NCI-H1092 (cell line): ENCODE data around the gene NYAP2.
A peak's percentile ranks its signal among the peaks of the same experiment; 100 is the strongest.

Experiments used
- DNase-seq: peaks from one replicate; lab custom pipeline; 2025; lab: John Stamatoyannopoulos, UW

Gene NYAP2

GRCh38 chr2:225559072-225559415 lies 159.5 kb downstream of the NYAP2 start:
- DNase-seq: no peak

DNA sequence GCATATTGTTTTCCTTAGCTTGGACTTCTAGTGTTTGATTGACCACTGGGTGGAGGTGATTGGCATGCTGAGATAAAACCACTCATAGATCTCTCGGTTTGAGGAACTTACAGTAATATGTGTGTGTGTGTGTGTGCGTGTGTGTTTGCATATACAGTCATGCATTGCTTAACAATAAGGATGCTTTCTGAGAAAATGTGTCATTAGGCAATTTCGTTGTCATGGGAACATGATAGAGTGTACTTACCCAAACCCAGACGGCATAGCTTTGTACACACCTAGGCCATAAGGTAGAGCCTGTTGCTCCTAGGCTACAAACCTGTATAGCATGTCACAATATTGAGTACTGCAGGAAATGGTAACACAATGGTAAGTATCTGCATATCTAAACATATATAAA lies 167.3 kb downstream of the NYAP2 start:
- no peak for DNase-seq

DNA sequence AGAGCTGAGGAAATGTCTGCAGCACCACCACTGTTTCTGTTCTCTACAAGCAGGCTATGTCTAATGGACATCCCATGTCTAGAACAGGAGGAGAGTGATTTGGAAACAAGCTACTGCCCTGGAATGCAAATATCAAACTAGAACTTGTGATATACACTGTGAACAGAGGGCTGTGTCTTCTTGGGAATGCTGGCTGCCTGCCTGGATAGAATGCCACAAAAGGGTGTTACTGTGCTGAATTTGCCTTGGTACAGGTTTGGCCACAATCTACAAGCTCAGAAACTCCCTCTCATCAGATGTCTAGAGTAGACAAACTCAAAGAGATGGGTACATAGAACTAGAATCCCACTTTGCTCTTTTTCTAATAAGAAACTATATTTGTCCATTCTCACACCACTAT lies 170.5 kb downstream of the NYAP2 start:
- DNase-seq: no peak

GRCh38 chr2:225573603-225574002 lies 174.1 kb downstream of the NYAP2 start:
- DNase-seq: no peak

GRCh38 chr2:225574582-225575138 lies 175.2 kb downstream of the NYAP2 start:
- no peak for DNase-seq

- no peak for DNase-seq
Observed at GRCh38 chr2:225581135-225581534, 181.6 kb downstream of the NYAP2 start.

GRCh38 chr2:225581906-225582305 lies 182.4 kb downstream of the NYAP2 start:
- no peak for DNase-seq

DNA sequence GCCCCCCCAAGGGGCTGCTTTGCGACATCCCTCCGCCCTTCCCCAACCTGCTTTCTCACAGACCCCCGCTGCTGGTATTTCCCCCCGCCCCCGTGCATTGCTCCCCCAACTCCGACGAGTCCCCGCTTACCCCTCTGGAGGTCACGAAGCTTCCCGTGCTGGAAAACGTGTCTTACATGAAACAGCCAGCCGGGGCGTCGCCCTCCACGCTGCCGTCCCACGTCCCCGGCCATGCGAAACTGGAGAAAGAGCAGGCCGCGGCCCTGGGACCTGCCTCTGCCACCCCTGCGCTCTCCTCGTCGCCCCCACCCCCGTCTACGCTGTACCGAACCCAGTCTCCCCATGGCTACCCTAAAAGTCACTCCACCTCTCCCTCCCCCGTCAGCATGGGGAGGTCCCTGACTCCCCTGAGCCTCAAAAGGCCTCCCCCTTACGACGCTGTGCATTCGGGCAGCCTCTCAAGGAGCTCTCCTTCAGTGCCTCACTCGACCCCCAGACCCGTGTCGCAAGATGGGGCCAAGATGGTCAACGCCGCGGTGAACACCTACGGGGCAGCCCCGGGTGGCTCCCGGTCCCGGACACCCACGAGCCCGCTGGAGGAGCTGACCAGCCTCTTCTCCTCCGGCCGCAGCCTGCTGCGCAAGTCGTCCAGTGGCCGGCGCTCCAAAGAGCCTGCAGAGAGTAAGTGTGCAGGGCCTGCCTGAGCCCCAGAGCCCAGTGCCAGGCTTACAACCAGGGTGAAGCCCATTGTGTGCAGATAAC lies 183.0 kb downstream of the NYAP2 start:
- no peak for DNase-seq

GRCh38 chr2:225584796-225585195 lies 185.3 kb downstream of the NYAP2 start:
- DNase-seq: peak; percentile 3

DNA sequence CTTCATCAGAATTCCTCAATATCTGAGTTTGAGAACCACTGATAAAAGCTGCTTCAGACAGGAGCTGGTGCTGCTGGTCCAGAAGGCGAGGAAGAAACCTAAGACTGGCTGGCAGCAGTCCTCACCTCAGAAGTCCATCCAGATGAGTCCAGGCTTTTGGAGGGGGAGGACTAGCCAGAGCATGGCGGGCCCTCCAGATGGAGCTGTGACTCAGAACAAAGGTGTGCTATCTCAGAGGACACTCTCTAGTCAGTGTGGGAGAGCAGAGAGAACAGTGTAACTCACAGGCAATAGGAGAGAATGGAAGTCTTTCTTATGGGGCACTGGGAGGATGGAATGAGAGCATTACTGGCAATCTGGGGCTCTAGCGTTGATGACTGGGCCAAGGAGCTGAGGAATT lies 191.4 kb downstream of the NYAP2 start:
- DNase-seq: no peak

- no peak for DNase-seq
Observed at GRCh38 chr2:225597911-225598310, 198.4 kb downstream of the NYAP2 start.

DNA sequence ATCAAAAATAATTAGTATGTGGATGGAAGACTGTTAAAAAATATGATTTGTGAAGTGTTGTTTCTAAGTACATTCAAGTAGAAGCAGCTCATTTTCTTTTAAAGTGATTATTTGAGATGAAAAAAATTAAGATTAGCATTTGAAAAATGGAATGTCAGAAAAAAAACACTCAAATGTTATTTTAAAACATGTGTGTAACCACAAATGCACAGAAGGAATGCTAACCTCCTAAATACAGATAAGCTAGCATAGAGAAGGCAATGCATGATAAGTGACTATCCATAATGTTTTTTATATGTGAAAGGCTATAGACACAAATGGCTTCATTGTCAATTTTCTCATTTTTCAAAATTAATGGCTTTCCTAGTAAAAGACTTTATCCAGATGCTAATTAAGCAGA lies 198.9 kb downstream of the NYAP2 start:
- DNase-seq: no peak

- DNase-seq: no peak
Observed at GRCh38 chr2:225598897-225599296, 199.4 kb downstream of the NYAP2 start.

GRCh38 chr2:225599856-225600255 lies 200.3 kb downstream of the NYAP2 start:
- no peak for DNase-seq

- DNase-seq: no peak
Observed at GRCh38 chr2:225600444-225600843, 200.9 kb downstream of the NYAP2 start.

DNA sequence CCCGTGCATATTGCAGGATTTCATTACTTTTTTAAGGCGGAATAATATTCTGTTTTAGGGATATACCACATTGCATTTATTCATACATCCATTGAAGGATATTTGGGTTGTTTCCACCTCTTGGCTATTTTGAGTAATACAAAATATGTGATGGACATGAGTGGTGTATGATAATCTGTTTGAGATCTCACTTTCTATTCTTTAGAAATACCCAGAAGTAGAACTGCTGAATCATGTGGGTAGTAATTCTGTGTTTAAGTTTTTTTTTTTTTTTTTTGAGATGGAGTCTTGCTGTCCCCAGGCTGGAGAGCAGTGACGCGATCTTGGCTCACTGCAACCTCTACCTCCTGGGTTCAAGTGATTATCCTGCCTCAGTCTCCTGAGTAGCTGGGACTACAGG lies 201.4 kb downstream of the NYAP2 start:
- no peak for DNase-seq

DNA sequence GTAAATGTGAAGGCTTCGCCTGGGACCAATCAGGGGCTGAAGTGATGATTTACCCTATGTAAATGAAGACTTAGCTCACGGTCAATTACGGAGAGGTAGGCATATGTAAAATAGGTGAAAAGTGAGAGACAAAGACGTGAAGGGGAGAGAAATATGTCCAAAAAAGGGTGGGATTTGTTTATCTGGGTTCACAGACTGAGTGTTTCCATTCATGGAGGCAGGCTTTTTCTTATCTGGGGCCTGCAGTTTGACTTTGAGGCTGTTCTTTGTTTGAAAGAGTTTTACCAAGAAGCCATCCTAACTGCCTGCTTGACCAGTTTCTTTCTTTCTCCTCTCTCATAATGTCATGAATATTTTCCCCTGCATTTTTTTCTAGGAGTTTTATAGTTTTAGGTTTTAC lies 202.7 kb downstream of the NYAP2 start:
- no peak for DNase-seq

DNA sequence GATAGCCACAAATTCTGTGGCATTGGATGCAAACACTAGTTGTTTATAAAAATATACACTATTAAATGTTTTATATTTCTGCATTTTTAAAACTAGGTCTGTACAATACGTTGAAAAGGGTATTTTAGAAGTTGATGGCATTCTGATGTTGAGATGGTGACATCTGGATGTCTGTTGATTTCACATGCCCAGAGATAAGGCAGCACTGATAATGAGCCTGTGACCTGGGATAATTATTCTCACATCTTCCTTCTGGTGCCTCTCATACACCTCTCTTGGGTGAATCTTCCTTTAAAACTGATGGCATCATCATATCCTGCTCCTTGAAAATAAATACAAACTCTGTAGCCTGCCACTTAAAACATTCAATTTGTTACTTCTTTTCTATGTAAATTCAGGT lies 208.6 kb downstream of the NYAP2 start:
- DNase-seq: no peak

DNA sequence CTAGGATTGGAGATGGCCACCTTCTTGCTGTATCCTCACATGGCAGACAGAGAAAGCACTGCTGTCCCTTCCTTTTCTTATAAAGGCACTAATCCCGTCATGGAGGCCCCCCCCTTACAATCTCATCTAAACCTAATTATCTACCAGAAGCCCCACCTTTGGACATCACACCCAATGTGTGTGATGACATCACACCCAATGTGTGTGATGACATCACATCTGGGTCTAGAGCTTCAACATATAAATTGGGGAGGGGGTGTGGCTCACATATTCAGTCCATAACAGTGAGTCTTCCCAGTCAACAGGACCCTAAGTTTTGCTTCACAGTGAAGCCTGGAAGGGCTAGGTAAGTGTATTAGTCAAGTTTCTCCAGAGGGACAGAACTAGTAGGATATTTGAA lies 213.1 kb downstream of the NYAP2 start:
- no peak for DNase-seq

DNA sequence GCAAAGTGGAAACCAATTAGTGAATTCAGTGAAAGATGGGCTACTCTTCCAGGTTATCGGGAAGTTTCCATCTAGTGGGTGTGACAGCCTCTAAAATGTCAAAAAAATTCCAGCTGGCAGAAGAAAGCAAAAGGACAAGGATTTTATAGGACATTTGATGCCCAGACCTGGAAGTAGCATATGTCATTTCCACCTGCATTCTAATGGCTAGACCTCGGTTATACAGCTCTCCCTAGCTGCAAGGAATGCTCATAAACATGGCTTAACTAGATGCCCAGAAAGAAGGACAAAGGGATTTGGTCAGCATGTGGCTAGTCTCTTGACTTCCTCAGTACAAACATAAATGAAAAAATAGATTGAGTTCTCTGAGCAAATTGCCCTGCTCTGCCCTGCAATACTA lies 215.4 kb downstream of the NYAP2 start:
- DNase-seq: no peak

GRCh38 chr2:225615514-225615913 lies 216.0 kb downstream of the NYAP2 start:
- DNase-seq: no peak

DNA sequence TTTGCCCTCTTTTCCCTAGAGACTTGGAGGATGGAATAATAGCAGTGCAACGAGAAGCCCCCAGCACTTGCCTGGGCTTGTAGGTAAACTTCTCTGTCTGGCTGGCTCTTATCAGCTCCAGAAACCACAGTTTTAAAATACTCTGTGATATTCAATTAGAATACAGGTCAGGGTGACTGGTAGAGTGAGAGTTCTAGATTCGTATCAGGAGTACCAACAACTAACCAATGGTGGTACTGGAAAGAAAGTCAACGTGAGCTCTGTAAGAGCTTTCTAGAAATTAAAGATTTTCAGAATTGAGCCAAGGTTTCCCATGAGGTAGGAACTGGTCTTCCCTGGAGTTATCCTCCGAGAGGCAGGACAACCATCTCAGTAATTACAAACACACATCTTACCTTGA lies 216.9 kb downstream of the NYAP2 start:
- no peak for DNase-seq

DNA sequence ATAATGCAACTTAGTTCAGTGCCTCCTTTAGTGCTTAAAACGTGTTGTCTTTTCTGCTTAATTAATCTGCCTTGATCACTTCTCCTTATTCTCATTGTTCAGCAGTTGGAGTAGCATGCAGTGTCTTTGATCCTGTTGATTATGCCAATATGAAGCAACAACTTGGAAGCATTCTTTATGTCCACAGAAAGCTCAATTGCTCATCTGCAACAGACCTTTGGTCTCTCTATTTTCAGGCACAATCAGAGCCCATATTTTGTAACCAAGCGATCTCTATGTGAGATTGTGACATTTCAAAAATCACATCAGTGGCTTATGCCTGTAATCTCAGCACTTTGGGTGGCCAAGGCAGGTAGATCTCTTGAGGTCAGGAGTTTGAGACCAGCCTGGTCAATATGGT lies 217.3 kb downstream of the NYAP2 start:
- no peak for DNase-seq

GRCh38 chr2:225620227-225620626 lies 220.7 kb downstream of the NYAP2 start:
- DNase-seq: no peak
